SIG-M5 (cell line): Measurements from ENCODE around the gene GCNT2.
"Not testable (repeated sequence)": the region's sequence is repeated elsewhere in the genome, so short reads cannot be mapped to it uniquely, and the experiment has no call there.

Source experiments
- DNase-seq: peaks from one replicate; lab custom pipeline; 2025; lab: John Stamatoyannopoulos, UW

Gene GCNT2

GRCh38 chr6:10547809-10548208 is 26.7 kb downstream of the GCNT2 start:
- no peak for DNase-seq

- no peak for DNase-seq
Measured at GRCh38 chr6:10550764-10551163, 29.6 kb downstream of the GCNT2 start.

GRCh38 chr6:10552270-10552810 is 31.2 kb downstream of the GCNT2 start:
- no peak for DNase-seq

GRCh38 chr6:10553871-10554270 is 32.7 kb downstream of the GCNT2 start:
- no peak for DNase-seq

- DNase-seq, result no peak
Measured at GRCh38 chr6:10554826-10555225, 33.7 kb downstream of the GCNT2 start.

GRCh38 chr6:10555625-10556309 is 34.6 kb downstream of the GCNT2 start:
- no peak for DNase-seq

- DNase-seq, result no peak
Measured at GRCh38 chr6:10556589-10556988, 35.4 kb downstream of the GCNT2 start.

- no peak for DNase-seq
Measured at GRCh38 chr6:10556992-10557391, 35.8 kb downstream of the GCNT2 start.

- DNase-seq, result no peak
Measured at GRCh38 chr6:10557913-10558312, 36.8 kb downstream of the GCNT2 start.

GRCh38 chr6:10558565-10558964 is 37.4 kb downstream of the GCNT2 start:
- no peak for DNase-seq

- no peak for DNase-seq
Measured at GRCh38 chr6:10559522-10560152, 38.5 kb downstream of the GCNT2 start.

GRCh38 chr6:10561611-10562199 is 40.6 kb downstream of the GCNT2 start:
- no peak for DNase-seq

GRCh38 chr6:10564975-10565673 is 44.0 kb downstream of the GCNT2 start:
- DNase-seq, result no peak

GRCh38 chr6:10565913-10566312 is 44.8 kb downstream of the GCNT2 start:
- DNase-seq, result no peak

GRCh38 chr6:10567256-10568026 is 46.3 kb downstream of the GCNT2 start:
- DNase-seq, result no peak

- no peak for DNase-seq
Measured at GRCh38 chr6:10569392-10570127, 48.4 kb downstream of the GCNT2 start.

GRCh38 chr6:10575519-10575918 is 54.4 kb downstream of the GCNT2 start:
- not testable (repeated sequence) for DNase-seq

- DNase-seq, result no peak
Measured at GRCh38 chr6:10576226-10576625, 55.1 kb downstream of the GCNT2 start.

GRCh38 chr6:10577112-10577511 is 56.0 kb downstream of the GCNT2 start:
- no peak for DNase-seq

GRCh38 chr6:10578723-10579122 is 57.6 kb downstream of the GCNT2 start:
- no peak for DNase-seq

- DNase-seq, result no peak
Measured at GRCh38 chr6:10579803-10580202, 58.7 kb downstream of the GCNT2 start.
